GM18498 (cell line): Measurements from ENCODE around the gene ZNF688.

Experiments used
- ATAC-seq: cut with Tn5 transposase; IDR thresholded peaks from one replicate; pipeline ENCODE4 v1.9.1; 2021; ENCODE audit warnings: mild to moderate bottlenecking, moderate library complexity; ENCODE audit not compliant: unreplicated experiment

Gene ZNF688

DNA sequence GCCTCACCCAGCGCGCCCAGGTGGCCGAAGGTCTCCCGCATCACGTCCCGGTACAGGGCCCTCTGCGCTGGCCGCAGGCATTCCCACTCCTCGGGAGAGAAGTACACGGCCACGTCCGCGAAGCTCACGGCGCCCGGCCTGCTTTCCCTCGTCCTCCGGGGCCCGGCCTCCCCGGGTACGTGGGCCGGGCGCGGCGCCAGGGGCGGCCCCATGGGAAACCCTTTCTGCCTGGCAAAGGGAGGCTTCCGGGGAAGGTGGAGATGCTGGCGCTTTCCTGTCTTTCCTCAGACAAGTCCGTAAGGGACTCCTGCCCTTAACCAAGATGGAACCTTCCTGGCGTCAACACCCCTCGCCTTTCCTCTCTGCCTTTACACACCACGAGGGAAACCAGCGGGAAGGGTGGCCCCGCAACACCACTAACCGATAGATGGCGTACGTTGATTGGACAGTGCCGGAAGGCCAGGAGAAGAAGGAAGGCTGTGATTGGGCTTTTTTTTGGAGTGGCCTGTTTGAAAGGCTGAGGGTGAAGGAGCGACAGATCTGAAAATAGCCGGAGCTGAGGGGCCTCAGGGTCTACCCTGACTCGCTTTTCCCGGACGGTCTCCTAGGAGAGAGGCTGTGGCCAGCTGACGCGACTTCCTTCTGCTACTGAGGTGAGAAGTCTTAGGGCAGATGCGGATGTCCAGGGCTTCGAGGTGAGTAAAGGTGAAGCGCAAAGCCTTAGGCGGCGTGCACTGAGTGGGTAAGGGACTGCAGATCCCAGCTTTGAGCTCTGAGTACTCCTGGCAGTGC is 14.1 kb upstream of the ZNF688 start, which contains the start of gene ZNF785:
TSS of gene ZNF785 (minus strand) at position 298 of the 792 bp plus-strand sequence. CDS start at position 212, 86 bp downstream.
- ATAC-seq = peak; percentile 92

DNA sequence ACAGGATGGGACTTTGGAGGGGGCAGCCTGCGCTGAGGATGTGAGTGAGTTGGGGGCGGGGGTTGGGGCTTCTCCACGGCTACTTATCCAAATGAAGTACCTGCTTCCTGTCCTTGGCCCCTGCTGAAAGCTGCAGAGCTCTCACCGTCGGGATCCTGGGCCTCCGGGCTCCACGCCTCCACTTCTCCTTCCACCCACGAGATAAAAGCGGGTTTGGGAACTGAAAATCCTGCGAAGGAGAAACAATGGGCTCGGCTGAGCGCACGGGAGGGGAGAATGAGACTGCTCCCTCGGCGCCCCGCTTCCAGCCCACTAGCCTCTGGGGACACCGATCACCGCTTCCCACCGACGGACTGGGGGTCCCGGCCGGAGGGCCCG is 13.5 kb upstream of the ZNF688 start:
- peak; percentile 43 for ATAC-seq

DNA sequence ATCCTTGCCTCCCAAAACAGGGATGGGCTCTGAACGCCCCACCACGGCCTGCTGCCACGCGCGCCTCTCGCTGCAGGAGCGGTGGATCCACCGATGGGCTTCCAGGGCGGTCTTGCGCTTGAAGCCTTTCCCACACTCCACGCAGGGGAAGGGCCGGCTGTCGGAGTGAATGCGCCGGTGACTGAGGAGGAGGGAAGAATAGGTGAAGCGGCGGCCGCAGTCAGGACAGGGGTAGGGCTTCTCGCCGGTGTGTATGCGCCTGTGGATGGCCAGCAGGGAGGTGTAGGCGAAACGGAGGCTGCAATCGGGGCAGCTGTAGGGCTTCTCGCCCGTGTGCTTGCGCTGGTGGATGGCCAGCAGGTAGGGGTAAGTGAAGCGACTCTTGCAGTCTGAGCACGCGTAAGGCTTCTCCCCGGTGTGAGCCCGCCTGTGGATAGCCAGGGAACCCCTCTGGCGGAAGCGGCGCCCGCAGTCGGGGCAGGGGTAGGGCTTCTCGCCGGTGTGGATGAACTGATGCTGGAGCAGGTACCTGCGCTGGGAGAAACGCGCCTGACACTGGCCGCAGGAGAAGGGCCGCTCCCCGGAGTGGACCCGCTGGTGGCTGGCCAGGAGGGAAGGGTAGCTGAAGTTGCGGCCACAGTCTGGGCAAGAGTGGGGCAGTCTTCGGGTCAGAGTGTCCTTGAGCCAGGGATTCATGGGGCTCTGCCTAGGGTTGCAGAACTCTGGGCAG is 11.3 kb upstream of the ZNF688 start:
- ATAC-seq = no peak

DNA sequence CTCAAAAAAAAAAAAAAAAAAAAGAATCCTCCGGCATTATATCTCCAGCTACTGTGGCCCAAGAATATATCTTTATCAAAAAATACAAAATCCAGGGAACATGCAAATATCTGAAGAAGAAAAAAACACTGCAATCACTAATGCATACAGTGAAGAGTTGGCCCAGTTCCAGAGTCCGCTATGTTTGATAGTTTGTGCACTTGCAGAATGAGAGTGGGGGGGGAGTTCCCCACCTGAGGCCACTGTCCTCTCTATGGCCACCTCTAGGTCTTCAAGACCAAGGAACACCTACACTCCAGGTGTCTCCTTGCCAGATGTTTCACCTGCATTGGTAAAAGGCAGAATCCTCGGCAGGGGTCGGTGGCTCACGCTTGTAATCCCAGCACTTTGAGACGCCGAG is 9.9 kb upstream of the ZNF688 start:
- no peak for ATAC-seq

DNA sequence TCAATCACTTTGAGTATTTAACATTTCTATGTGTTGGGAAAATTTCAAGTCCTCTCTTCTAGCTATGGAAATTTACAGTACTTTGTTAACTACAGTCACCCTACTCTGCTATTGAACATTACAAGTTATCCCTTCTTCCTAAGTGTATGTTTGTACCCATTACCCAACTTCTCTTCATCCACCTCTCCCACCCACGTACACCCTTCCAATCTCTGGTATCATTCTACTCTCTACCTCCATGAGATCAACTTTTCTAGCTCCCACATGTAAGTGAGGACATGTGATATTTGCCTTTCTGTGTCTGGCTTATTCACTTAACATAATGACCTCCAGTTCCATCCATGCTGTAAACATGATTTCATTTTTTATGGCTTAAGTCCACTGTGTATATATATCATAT is 3.2 kb upstream of the ZNF688 start:
- no peak for ATAC-seq

DNA sequence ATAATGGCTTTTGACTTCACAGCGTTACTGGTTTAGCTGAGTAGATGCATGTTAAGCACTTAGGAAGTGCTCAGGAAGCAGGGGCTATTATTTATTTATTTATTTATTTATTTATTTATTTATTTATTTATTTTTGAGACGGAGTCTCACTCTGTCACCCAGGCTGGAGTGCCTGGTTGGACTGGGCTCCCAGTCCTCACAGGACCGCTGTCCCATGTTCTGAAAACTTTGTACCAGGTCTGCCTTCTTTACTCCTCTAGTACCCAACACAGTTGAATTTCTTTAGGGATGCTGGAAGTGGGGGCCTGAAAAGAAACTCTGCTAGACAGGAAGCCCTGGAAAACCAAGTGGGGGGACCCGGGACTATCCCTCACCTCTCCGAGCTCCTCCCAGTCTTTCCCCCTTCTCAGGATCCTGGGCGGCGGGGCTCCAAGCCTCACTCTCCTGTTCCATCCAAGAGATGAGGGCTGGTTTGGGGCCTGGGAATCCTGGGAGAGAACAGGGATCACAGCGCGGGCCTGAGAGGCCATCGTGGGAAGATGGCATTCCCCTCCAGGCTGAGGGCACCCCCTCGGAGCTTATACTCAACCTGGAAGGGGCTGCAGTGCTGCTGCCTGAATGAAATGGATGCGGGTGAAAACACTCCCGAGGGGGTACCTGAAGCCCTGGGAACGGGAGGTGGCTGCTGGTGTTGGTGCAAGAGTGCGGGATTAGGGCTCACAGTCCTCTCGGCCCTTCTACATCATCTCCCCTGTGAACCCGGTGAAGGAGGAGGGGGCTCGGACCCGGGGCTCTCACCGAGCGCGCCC is 674 bp downstream of the ZNF688 start:
- no peak for ATAC-seq

DNA sequence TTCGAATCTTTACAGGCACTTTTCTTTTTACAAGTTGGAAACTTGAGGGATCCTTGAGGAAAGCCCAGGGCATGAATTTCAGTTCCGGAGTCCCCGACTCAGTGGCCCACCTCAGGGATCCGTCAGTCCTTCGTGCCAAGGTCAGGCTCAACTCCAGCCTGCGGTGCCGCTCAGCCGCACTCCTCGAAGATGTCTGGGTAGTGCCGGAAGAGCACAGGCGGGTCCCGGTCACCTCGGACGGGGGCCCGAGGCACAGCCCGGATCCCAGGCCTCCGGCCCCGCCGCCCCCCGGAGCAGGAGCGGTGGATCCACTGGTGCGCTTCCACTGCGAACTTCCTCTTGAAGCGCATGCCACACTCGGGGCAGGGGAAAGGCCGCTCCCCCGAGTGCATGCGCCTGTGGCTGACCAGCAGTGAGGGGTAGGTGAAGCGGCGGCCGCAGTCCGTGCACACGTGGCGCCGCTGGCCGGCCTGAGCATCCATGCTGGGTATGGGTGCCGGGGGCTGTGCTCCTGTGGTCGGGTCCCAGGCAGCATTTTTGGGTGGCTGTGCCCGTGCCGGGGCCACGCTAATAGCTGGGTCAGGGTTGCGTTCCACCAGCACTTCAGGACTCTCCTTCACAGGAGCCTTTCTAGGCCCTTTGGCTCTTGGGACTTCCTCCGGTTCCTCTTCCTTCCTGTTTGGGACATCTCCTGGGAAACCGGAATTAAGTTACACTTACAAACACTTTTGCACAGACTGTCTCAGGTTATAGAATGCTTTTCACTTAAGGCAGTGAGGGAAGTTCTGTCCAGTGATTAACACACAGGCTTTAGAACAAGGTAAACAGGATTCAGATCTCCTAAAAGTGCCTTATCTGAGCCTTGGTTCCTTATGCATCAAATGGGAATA is 1.5 kb downstream of the ZNF688 start:
- ATAC-seq = no peak

DNA sequence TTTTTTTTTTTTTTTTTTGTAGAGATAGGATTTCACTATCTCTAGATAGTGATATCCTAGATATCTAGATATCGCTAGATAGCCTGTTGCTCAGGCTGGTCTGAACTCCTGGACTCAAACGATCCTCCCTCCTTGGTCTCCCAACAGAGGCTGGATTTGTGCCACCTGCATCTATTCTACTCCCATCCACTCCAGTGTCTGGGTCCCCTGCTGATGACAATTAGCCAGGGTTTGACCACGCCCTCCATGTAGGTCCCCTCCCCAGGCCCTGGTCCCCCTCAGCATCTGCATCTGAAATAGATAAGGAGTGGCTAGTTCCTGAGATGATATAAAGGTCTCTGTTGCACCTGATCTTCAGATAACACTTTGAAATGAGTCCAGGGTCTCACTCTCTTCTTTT is 2.2 kb downstream of the ZNF688 start:
- ATAC-seq = no peak

DNA sequence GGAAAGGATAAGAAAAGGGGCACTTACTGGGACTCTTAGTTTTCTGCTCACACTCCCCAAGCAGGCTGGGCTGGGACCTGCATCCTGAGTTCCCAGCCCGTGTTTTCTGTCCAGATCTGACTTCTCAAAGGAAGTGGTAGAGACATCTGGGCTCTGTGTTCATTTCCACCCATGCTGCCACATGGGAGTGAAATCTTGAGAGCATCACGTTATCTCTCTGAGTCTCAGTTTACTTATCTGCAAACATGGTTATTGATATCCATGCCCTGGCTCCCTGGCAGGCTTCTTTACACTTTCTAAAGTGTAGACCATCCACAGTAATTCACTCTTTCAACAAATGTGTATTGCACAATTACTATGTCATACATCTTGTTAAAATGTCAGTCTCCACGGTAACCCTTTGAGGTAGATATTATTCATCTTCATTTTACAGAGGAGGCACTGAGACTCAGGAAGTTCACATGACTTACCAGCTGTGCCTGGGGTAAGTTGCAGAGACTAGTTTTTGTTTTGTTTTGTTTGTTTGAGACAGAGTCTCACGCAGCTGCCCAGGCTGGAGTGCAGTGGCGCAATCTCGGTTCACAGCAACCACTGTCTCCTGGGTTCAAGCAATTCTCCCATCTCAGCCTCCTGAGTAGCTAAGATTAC is 3.4 kb downstream of the ZNF688 start:
- ATAC-seq = no peak

DNA sequence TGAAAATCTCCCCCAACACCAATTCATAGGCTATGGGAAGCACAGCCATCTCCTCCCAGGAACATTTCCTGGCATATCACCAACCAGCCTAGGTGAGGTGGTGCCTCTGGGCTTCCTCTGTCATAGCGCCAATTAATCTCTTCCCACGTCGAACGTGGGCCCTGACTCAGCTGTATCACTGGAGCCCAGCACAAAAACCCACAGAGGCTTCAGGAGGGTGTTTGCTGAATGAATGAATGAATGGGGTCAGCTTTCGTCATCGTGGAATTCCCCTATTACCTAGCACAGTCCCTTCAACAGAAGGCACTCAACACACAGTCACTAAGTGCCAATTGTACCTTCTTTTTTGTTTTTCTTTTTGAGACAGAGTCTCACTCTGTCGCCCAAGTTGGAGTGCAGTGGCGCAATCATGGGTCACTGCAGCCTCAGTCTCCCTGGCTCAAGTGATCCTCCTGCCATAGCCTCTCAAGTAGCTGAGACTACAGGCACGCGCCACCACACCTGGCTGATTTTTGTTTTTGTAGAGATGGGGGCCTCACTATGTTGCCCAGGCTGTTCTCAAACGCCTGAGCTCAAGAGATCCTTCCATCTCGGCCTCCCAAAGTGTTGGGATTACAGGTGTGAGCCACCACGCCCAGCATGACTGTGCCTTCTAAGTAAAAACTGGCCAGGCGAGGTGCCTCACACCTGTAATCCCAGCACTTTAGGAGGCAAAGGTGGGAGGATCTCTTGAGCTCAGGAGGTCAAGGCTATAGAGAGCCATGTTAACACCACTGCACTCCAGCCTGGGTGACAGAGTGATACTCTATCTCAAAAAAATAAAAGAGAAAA is 4.1 kb downstream of the ZNF688 start:
- ATAC-seq = no peak

DNA sequence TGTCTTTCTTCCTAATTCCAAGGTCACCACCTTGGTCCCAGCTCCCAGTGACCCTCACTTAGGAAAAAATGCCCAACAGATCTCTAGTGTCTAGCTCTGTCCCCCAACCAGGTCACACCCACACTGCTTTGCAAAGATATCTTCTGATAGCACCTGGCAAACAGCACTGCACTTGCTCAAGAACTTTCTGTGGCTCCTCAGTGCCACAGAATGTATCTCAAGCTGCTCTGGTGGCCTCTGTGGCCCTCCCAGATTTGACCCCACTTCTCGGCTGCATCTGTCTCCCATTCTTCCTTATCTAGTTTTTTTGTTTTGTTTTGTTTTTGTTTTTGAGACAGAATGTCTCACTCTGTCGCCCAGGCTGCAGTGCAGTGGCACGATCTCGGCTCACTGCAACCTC is 5.0 kb downstream of the ZNF688 start:
- no peak for ATAC-seq

DNA sequence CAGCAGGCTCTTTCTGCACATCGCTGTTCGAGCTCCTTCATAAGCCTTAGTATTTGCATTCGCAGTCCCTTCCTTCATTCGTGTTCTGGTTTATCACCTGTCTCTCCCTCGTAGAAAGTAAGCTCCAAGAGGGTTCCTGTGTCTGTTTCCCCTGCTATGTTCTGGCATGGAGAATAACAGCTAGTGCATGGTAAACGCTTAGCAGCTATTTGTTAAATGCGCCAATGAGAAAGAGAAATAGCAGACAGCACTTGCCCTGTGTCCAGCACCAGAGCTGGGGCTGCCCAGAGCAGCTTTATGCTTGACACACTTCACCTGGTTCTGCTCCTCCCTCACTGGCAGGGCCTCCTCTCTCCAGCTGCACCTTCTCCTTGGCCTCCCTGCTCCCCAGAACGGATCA is 5.5 kb downstream of the ZNF688 start:
- ATAC-seq = no peak

DNA sequence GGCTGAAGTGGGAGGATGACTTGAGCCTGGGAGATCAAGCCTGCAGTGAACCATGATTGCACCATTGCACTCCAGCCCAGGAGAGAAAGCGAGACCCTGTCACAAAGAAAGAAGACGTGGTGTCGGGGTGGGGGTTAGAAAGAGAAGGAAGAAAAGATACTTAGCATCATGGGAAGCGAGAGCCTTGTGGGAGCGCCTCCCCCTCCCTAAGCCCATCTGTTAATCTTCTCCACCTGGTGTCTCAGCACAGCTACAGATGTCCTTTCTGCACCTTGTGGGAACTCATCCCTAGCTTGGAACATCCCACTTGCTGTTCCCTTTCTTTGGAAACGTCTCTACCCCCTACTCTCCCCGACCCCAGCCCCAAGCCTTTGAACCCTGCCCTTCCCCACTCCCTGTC is 6.0 kb downstream of the ZNF688 start:
- ATAC-seq = no peak

DNA sequence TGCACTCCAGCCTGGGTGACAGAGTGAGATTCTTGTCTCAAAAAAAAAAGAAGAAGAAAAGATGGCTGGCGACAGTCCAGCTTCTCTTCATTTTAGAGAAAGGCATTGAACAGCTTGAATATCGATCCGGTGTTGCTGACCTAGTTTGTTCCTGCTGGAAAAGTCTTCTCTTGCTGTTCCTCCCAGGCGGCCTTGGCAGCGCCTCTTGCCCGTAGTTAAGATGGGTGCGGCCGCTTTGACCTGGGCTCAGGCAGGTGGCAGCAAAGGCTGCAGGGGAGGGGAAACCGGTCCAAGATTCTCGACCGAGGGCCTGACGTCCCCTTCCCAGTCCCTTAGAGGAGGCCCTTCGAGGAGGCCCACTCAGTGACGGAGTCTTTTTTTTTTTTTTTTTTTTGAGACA is 9.5 kb downstream of the ZNF688 start:
- ATAC-seq = no peak

DNA sequence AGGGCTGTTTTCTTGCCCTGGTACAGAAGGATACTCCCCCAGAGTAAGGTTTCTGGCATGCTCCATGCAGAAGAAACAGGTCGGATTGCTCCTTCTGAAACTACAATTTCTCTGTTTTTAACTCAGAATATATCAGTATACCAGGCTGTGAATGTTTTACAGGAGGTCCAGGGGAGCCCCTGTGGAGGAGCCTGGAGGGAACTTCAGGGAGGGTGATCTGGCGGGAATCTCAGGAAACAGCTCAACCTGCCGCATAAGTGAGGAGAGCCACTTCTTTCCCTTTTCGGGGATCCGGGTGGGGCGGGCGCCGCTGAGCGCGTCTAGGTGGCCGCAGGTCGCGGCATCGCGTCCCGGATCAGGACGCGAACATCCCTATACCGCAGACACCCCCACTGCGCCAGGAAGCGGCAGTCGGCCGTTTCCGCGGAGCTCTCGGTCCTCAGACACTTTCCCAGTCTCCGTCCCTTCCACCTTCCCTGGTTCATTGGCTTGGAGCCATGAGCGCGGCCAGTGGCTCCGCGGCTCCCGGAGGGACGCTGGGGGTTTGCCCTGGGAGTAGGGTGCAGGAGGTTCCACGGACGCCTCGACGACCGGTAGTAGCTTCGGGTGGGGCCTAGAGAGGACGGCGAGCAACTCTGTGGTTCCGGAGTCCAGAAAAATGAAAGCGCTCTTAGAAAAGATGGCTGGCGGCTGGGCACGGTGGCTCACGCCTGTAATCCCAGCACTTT is 10.3 kb downstream of the ZNF688 start:
- no peak for ATAC-seq

DNA sequence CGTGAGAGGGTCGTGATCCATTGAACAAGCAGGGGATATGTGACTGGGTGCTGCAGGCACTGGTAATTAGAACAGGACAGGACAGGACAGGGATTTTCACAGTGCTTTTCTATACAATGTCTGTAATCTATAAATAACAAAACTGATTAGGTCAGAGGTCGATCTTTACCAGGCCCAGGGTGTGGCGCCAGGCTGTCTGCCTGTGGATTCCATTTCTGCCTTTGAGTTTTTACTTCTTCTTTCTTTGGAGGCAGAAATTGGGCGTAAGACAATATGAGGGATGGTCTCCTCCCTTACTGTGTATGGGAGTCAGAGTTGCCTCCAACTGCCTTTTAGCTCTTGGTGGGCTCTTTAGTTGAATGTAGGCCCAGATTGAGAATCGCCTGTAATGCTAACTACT is 11.8 kb downstream of the ZNF688 start:
- ATAC-seq = no peak

DNA sequence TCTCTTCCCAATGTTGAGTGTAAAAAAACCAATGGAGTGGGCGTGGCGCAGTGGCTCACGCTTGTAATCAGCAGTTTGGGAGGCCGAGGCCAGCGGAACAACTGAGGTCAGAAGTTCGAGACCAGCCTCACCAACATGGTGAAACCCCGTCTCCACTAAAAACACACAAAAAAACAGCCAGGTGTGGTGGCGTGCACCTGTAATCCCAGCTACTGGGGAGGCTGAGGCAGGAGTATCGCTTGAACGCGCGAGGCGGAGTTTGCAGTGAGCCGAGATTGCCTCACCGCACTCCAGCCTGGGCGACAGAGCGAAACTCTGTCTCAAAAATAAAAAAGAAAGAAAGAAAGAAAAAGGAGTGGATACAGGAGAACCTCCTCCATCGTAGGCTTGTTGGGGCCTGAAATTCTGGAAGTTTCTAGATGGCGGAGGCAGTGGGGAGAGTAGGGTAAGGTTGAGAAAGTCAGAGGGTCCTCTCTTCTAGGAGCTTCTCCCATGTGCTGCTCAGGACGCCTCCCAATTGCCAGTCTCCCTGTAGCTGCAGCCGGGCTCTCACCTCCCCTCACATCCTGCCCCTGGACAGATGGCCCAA is 12.6 kb downstream of the ZNF688 start:
- ATAC-seq = no peak
